MCF 10A (cell line): ENCODE data around the gene SIDT2. TPM values are rescaled to one million over a fixed set of nuclear protein-coding genes. Genes with fewer than 3 reads are reported as not detected.

Source experiments
- BruUV-seq: library from RNA; stranded (reverse); fragments of 400-500 nt; replicated peaks from 2 replicates; lab custom pipeline; 2021; lab: Mats Ljungman, UMichigan
- CTCF ChIA-PET: fragments of 300-600 bp; sonication (Branson Sonifier 250); formaldehyde crosslinking; extraction: SDS; loops from one replicate; lab custom pipeline; 2021; ENCODE audit warnings: antibody characterized with exemption, inconsistent platforms; lab: Yijun Ruan, JAX
- POLR2A ChIA-PET: fragments of 300-600, 350-650 bp; sonication (Branson Sonifier 250); formaldehyde crosslinking; extraction: SDS; loops from one replicate; lab custom pipeline; 2020; ENCODE audit warnings: antibody characterized with exemption, inconsistent platforms; lab: Yijun Ruan, JAX
- DNase-seq: peaks from one replicate; pipeline ENCODE4 v3.0.0-alpha.2; 2018; ENCODE audit not compliant: unreplicated experiment
- H3K27ac Mint-ChIP-seq: one replicate; pipeline ENCODE4 v1.8.0; 2022; ENCODE audit warnings: mild to moderate bottlenecking, low read depth, mixed read lengths; ENCODE audit not compliant: unreplicated experiment
- H3K27me3 Mint-ChIP-seq: one replicate; pipeline ENCODE4 v1.8.0; 2022; ENCODE audit warnings: mixed read lengths; ENCODE audit not compliant: insufficient read depth, unreplicated experiment
- H3K36me3 Mint-ChIP-seq: one replicate; pipeline ENCODE4 v1.8.0; 2022; ENCODE audit warnings: mild to moderate bottlenecking, moderate library complexity, mixed read lengths; ENCODE audit not compliant: insufficient read depth, unreplicated experiment
- H3K4me1 Mint-ChIP-seq: one replicate; pipeline ENCODE4 v1.8.0; 2022; ENCODE audit warnings: mixed read lengths; ENCODE audit not compliant: insufficient read depth, unreplicated experiment
- H3K4me3 Mint-ChIP-seq: one replicate; pipeline ENCODE4 v1.8.0; 2022; ENCODE audit warnings: mild to moderate bottlenecking, moderate library complexity, mixed read lengths; ENCODE audit not compliant: unreplicated experiment
- H3K9me3 Mint-ChIP-seq: one replicate; pipeline ENCODE4 v1.8.0; 2022; ENCODE audit warnings: mixed read lengths; ENCODE audit not compliant: unreplicated experiment
- intact Hi-C: fragments of 100-400 bp; cut with micrococcal nuclease; formaldehyde crosslinking; loops from 2 replicates; pipeline ENCODE4 v1.14.1; 2022
- total RNA-seq: library from RNA; stranded (reverse); gene quantifications from 2 replicates; pipeline ENCODE4 v1.2.3, GENCODE V29; 2022
- TF ChIP-seq, protein P1 (sequence below): fragments of 200-600 bp; IDR thresholded peaks from one replicate; pipeline ENCODE4 v1.8.0; 2022; ENCODE audit warnings: antibody characterized with exemption, mild to moderate bottlenecking; ENCODE audit not compliant: unreplicated experiment

The SIDT2 gene
- total RNA-seq, 1 experiment from 2014 or later = 18.4 TPM

- TF ChIP-seq, protein P1, sequence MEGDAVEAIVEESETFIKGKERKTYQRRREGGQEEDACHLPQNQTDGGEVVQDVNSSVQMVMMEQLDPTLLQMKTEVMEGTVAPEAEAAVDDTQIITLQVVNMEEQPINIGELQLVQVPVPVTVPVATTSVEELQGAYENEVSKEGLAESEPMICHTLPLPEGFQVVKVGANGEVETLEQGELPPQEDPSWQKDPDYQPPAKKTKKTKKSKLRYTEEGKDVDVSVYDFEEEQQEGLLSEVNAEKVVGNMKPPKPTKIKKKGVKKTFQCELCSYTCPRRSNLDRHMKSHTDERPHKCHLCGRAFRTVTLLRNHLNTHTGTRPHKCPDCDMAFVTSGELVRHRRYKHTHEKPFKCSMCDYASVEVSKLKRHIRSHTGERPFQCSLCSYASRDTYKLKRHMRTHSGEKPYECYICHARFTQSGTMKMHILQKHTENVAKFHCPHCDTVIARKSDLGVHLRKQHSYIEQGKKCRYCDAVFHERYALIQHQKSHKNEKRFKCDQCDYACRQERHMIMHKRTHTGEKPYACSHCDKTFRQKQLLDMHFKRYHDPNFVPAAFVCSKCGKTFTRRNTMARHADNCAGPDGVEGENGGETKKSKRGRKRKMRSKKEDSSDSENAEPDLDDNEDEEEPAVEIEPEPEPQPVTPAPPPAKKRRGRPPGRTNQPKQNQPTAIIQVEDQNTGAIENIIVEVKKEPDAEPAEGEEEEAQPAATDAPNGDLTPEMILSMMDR = no peak
- BruUV-seq = no TSS peak
- H3K27ac Mint-ChIP-seq = no peak overlapping the region
Measured at GRCh38 chr11:117225553-117226170, 47.1 kb downstream of the SIDT2 start.

DNA sequence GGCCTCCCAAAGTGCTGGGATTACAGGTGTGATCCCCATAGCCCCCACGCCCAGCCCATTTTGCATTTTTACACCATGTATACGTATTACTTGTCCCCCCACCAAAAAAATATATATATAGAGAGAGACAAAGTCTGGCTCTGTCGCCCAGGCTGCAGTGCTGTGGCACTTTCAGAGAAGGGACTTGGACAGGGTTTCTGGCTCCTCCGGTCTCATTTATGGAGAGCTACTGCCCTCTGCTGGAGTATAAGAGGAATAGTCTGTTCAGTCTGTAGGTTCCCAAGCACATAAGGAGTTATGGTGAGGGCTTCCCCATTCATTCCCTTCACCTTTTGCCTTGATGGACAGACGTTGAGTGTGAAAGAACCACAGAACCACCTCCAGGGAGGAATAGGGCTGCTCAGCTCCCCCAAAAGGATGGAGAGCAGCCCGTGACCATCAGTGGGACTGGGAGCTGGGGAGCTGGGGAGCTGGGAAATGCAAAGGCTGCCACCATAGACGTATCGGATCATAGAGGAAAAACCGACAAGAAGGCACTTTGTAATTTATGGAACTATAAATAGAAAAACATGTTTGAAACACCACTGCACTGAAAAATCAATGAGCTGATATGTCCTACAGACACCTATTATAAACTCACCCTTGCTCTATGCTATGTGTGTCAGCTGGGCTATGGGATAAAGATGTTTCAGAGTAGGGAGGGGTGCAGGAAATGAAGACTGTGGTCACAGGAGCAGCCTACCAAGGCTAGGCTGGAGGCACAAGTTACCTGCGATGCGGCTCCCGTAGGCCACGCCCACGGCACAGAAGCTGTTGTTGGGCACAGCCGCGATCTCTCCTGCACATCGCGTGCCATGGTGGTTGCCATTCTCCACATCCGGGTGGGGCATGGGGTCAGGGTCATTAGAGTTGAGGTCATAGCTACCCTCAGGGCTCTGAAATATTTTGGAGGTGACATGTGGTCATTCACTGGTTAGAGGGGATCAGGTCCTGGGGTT, 48.1 kb downstream of the SIDT2 start:
- ChIA-PET CTCF (interaction anchor here (0.5 to 2.5 kb wide), 35 partner anchors 10 to 494 kb away, joined by 3 to 34 read pairs (median 4); partner anchors contain the start of gene SIDT2), POLR2A (interaction anchor here (0.9 to 4.5 kb wide), 4 partner anchors 13 to 439 kb away, joined by 3 to 14 read pairs (median 4); partner anchors contain the start of genes PAFAH1B2, SIDT2 and ZPR1)
- TF ChIP-seq, protein P1 = peak; percentile 80
- H3K4me3 Mint-ChIP-seq = no peak overlapping the region
- no peak overlapping the region for H3K27ac Mint-ChIP-seq
- peaks cover 54% of the 10 kb centered on the region for H3K36me3 Mint-ChIP-seq
- H3K4me1 Mint-ChIP-seq = peaks cover 29% of the 10 kb centered on the region
- no peaks in the 10 kb centered on the region for H3K27me3 Mint-ChIP-seq
- intact Hi-C loops = loop anchor here (1.0 to 5.0 kb wide), 4 partner anchors 120 to 494 kb away; partner anchors contain the start of gene APOA5
- no peaks in the 10 kb centered on the region for H3K9me3 Mint-ChIP-seq
- peak; percentile 86 for DNase-seq
- BruUV-seq = no TSS peak

More at GRCh38 chr11:117225553-117226170, 47.1 kb downstream of the SIDT2 start:
- Mint-ChIP-seq H3K36me3 (peaks cover 62% of the 10 kb centered on the region), H3K4me3 (no peak overlapping the region), H3K9me3 (no peaks in the 10 kb centered on the region), H3K27me3 (no peaks in the 10 kb centered on the region), H3K4me1 (peaks cover 27% of the 10 kb centered on the region)
- CTCF ChIA-PET = interaction anchor here (0.6 to 2.5 kb wide), 22 partner anchors 9 to 656 kb away, joined by 3 to 34 read pairs (median 4); partner anchors contain the start of gene SIDT2
- intact Hi-C loops = loop anchor here (1.0 to 5.0 kb wide), 4 partner anchors 119 to 493 kb away; partner anchors contain the start of gene APOA5
- DNase-seq = no peak
- POLR2A ChIA-PET = interaction anchor here (0.6 to 4.5 kb wide), 5 partner anchors 21 to 100 kb away, joined by 3 to 14 read pairs (median 4); partner anchors contain the start of genes PAFAH1B2 and SIDT2

DNA sequence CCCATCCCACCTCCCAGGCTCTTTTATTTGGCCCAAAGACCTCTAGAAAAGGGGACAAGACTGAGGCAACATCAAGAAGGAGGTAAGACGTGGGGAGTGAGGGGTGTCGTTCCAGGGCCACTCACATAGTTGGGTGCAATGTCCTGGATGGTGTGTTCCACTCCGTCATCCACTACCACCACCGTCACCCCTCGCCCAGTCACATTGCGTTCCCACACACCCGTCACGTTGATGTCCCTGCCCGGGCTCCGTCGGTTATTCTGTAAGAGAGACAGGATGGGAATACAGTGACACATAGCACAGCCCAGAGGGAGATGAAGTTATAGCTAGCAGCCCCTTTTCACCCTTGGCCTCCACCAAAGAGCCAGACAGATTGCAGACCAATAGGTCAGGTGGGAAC, 49.5 kb downstream of the SIDT2 start:
- H3K36me3 Mint-ChIP-seq = peaks cover 44% of the 10 kb centered on the region
- CTCF ChIA-PET = interaction anchor here (0.7 to 1.2 kb wide), 4 partner anchors 8 to 125 kb away, joined by 3 to 5 read pairs (median 4); no protein-coding TSS in a partner anchor
- intact Hi-C loops = loop anchor here (5.0 kb wide), 2 partner anchors 436 to 496 kb away; partner anchors contain the start of gene APOA5
- no peak for DNase-seq
- no peaks in the 10 kb centered on the region for H3K9me3 Mint-ChIP-seq
- H3K4me3 Mint-ChIP-seq = no peak overlapping the region
- POLR2A ChIA-PET = no interaction called here
- peaks cover 21% of the 10 kb centered on the region for H3K4me1 Mint-ChIP-seq
- TF ChIP-seq, protein P1 = no peak
- no TSS peak for BruUV-seq
- no peak overlapping the region for H3K27ac Mint-ChIP-seq
- H3K27me3 Mint-ChIP-seq = no peaks in the 10 kb centered on the region
